Hair follicle dermal papilla cell (primary cell): Measurements from ENCODE around the gene PAQR6. TPM values are rescaled to one million over a fixed set of nuclear protein-coding genes. Genes with fewer than 3 reads are reported as not detected.

ENCODE experiments used
- total RNA-seq: library from RNA; depleted of rRNA; stranded (reverse); fragments of >200 nt; gene quantifications from 2 replicates; pipeline ENCODE4 v1.2.3, GENCODE V29; 2012

Gene PAQR6, protein sequence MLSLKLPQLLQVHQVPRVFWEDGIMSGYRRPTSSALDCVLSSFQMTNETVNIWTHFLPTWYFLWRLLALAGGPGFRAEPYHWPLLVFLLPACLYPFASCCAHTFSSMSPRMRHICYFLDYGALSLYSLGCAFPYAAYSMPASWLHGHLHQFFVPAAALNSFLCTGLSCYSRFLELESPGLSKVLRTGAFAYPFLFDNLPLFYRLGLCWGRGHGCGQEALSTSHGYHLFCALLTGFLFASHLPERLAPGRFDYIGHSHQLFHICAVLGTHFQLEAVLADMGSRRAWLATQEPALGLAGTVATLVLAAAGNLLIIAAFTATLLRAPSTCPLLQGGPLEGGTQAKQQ
- total RNA-seq = 0.49 and 0.65 TPM in 2 replicates

DNA sequence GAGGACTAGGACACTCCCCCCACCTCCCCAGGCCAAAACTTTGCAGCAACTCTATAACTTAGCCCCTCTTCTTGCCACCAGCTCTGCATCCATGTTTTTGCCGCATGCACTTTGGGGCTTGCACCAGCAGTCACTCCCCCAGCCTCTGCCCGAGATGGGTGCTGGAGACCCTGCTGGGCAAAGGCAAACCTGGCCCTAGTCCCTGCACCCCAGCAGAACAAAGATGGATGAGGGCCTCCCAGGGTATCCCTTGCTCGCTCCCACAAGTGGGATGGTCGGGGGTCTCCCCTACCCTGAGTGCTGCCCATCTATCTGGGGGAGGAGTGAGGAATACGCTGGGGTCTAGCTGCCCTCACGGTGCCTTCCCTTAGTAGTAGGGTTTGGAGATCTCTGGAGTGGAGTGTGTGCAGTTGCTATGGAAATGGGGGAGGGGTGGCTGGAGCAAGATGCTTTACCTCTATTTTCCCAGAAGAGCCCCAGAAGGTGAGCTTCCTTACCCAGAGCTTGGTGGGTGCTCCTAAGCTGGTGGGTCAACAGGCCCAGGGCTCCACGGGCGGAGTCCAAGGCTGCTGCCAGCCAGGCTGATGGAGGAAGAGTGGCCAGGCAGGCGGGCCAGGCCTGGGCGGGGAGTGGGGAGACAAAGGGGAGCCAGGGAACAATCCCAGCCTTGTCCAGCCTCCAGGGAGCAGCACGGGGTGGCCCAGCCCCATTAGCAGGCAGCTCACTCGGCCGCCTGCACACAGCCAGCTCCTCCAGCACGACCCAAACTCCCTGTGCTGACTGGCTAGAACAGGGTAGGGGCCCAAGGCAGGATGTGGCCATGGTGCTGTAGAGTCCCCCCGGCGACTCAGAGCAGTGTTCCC is at the start of gene PAQR6:
TSS of gene PAQR6 (minus strand) at position 597 of the 863 bp plus-strand sequence. CDS start 1,325 bp downstream, outside the sequence.

DNA sequence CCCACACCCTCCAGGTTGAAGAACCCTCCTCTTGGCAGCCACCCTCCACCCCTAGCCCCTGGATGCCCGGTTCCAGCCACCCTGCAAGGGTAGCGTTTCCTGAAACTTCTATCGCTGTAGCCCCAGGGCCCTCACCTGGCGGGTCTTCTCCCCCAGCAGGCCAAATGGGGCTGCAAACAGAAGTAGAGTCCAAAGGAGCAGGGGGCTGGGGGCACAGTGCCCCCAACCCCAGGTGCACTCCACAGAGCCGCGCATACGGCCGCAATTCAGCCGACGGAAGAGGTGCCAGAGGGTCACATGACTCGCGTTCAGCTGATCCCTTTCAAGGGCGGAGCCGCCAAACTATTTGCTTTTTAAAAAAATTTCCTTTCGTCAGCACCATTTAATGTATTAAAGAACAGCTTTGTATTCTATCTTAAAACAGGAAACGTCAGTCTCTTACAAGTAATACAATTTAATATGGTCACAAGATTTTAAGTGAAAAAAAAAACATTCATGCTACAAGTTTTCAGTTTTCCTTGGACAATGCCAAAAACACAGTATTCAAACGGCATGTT is 47.6 kb upstream of the PAQR6 start, which contains the start of gene GLMP:
TSS of gene GLMP (minus strand) at position 289 of the 557 bp plus-strand sequence. CDS start at position 255, 34 bp downstream.

DNA sequence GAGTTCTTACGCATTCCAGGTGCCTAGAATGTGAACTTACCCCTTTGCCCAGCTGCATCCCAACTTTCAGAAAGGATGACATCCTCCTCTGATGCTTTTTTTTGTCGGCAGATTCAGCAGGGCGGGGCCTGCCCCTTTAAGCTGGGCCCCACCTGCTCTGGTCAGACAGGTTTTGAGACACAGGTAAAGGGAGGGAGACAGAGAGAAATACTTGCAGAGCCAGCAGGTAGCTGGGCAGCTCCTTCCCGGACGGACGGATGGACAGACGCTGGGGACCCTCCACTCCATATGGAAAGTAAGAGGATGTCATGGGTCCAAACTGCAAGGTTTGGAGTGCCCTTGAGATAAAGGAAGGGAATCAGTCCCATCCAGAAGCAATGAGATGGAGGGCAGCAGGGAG is 36.3 kb upstream of the PAQR6 start, which contains the start of gene TMEM79:
TSS of gene TMEM79 (plus strand) at position 214 of the 400 bp plus-strand sequence. CDS start 902 bp downstream, outside the sequence.

DNA sequence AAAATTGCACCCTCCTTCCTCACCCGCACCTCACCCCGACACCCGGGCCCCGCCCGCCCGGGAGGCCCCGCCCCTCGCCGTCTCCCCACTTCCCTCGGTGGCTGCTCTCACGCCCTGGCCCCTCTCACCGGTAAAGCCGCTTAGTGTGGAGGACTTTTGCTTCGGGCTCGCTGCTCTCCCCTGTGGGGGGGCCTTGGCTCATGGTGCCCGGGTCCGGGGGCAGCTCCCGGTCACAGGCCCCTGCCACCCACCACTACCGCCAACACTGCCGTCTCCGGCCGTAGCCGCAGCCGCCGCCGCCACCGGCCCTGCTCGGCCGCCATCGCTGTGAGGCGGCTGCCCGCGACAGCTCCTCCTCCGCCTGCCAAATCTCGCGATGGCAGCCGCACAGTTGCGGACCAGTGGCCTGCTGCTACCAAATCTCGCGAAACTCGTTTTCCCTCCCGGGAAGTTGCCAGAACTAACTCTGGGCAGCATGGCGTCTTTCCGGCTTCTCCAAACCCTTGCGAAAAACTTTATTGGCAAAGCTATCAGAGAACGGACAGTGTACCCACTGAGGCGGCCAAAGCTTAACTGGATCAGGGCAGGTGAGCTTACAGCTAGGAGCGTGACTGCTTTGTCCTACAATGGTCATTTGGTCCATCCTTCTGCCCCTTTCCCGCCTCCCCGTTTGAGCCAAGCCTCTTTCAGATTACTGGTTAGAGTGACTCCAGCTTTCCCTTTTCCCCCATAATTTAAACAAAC is 34.8 kb upstream of the PAQR6 start, which contains the start of gene SMG5:
TSS of gene SMG5 (minus strand) at position 347 of the 744 bp plus-strand sequence. CDS start at position 202, 145 bp downstream.

DNA sequence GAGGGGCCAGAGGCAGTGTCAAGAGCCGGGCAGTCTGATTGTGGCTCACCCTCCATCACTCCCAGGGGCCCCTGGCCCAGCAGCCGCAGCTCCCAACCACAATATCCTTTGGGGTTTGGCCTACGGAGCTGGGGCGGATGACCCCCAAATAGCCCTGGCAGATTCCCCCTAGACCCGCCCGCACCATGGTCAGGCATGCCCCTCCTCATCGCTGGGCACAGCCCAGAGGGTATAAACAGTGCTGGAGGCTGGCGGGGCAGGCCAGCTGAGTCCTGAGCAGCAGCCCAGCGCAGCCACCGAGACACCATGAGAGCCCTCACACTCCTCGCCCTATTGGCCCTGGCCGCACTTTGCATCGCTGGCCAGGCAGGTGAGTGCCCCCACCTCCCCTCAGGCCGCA is 5.9 kb downstream of the PAQR6 start, which contains the start of gene BGLAP:
TSS of gene BGLAP (plus strand) at position 259 of the 400 bp plus-strand sequence. CDS start at position 307, 48 bp downstream.

DNA sequence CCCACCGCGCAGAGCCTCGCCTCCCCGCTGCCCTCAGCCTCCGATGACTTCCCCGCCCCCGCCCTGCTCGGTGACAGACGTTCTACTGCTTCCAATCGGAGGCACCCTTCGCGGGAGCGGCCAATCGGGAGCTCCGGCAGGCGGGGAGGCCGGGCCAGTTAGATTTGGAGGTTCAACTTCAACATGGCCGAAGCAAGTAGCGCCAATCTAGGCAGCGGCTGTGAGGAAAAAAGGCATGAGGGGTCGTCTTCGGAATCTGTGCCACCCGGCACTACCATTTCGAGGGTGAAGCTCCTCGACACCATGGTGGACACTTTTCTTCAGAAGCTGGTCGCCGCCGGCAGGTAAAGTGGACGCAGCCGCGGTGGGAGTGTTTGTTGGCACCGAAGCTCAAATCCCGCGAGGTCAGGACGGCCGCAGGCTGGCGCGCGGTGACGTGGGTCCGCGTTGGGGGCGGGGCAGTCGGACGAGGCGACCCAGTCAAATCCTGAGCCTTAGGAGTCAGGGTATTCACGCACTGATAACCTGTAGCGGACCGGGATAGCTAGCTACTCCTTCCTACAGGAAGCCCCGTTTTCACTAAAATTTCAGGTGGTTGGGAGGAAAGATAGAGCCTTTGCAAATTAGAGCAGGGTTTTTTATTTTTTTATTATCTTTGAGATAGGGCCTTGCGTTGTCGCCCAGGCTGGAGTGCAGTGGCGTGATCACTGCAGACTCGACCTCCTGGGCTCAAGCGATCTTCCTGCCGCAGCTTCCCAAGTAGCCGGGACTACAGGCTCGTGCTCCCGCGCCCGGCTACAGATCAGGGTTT is 34.8 kb downstream of the PAQR6 start, which contains the start of gene PMF1:
TSS of gene PMF1 (plus strand) at position 175 of the 811 bp plus-strand sequence. CDS start at position 184, 9 bp downstream.

DNA sequence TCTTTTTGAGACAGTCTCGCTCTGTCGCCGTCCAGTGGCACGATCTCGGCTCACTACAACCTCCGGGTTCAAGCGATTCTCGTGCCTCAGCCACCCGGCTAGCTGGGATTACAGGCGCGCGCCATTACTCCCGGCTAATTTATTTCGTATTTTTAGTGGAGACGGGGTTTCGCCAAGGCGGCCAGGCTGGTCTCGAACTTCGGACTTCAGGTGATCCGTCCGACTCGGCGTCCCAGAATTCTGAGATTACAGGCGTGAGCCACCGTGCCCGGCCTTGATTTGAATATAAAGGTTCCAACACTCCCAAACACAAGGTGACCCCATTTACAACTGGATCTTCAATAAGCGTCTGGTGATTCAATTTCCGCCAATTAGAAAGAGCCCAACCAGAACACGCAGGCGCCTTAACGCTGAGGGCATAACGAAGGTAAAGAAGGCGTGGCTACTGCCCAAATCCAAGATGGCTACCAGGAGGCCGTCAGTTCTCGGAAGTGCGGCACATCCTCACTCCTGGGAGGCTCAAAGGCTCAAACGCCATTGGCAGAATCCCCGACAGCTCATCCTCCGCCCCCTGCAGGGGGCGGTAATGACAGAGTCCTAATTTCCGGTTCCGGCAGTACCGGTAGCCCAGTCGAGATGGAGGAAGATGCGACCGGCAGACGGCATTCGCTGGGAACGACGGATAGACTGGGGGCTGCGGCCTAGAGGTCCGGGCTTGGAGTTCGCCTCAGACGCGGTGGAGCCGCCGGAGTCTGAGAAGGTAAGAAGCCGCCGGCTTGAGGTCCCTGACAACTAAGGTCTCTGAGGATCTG is 54.2 kb downstream of the PAQR6 start, which contains the start of gene SLC25A44:
TSS of gene SLC25A44 (plus strand) at position 617 of the 812 bp plus-strand sequence. CDS start 5,744 bp downstream, outside the sequence.

Other genes with a start within 250 kb of the PAQR6 start
- 338 and 351 TPM in 2 replicates for gene SSR2, start 227.1 kb downstream of the PAQR6 start, total RNA-seq
- 12.5 and 14.1 TPM in 2 replicates for gene UBQLN4, start 194.3 kb downstream of the PAQR6 start, total RNA-seq
- gene LAMTOR2, start 193.3 kb downstream of the PAQR6 start, total RNA-seq = 24.8 and 27.1 TPM in 2 replicates
- gene RAB25, start 186.9 kb downstream of the PAQR6 start, total RNA-seq = not detected in 2 replicates
- 0.65 and 1.1 TPM in 2 replicates for gene MEX3A, start 165.6 kb downstream of the PAQR6 start, total RNA-seq
- 1,347 and 1,795 TPM in 2 replicates for gene LMNA, start 133.3 kb downstream of the PAQR6 start, total RNA-seq
- gene SEMA4A, start 94.5 kb downstream of the PAQR6 start, total RNA-seq = 0.97 and 3.2 TPM in 2 replicates
- gene SLC25A44, start 54.0 kb downstream of the PAQR6 start, total RNA-seq = 15.9 and 22.9 TPM in 2 replicates
- 27.0 and 27.7 TPM in 2 replicates for gene PMF1, start 35.0 kb downstream of the PAQR6 start, total RNA-seq
- gene BGLAP, start 5.9 kb downstream of the PAQR6 start, total RNA-seq = 0.16 TPM in 1 of 2 replicates, not detected in the other
- gene SMG5, start 34.8 kb upstream of the PAQR6 start, total RNA-seq = 60.4 and 72.7 TPM in 2 replicates
- 0.61 and 0.81 TPM in 2 replicates for gene TMEM79, start 36.3 kb upstream of the PAQR6 start, total RNA-seq
- gene GLMP, start 47.6 kb upstream of the PAQR6 start, total RNA-seq = 81.5 and 85.2 TPM in 2 replicates
- gene VHLL, start 51.3 kb upstream of the PAQR6 start, total RNA-seq = not detected in 2 replicates
- gene CCT3, start 90.2 kb upstream of the PAQR6 start, total RNA-seq = 191 and 238 TPM in 2 replicates
- 0.36 TPM in 1 of 2 replicates, not detected in the other for gene TSACC, start 90.5 kb upstream of the PAQR6 start, total RNA-seq
- not detected in 2 replicates for gene RHBG, start 121.2 kb upstream of the PAQR6 start, total RNA-seq